A549 treated with RU486 at 1 μM for 4 hours (cell line): Measurements from ENCODE around the gene ZNF775. TPM values are rescaled to one million over a fixed set of nuclear protein-coding genes. Genes with fewer than 3 reads are reported as not detected.

Experiments used
- total RNA-seq: library from RNA; stranded (reverse); fragments of 200-300 nt; extraction: Qiagen RNA extraction; gene quantifications from 5 replicates; pipeline ENCODE4 v1.2.3, GENCODE V29; 2022; ENCODE audit warnings: low read depth

ZNF775 gene
- 3.8 to 7.4 TPM (median 6.1 TPM) in 5 replicates for total RNA-seq

DNA sequence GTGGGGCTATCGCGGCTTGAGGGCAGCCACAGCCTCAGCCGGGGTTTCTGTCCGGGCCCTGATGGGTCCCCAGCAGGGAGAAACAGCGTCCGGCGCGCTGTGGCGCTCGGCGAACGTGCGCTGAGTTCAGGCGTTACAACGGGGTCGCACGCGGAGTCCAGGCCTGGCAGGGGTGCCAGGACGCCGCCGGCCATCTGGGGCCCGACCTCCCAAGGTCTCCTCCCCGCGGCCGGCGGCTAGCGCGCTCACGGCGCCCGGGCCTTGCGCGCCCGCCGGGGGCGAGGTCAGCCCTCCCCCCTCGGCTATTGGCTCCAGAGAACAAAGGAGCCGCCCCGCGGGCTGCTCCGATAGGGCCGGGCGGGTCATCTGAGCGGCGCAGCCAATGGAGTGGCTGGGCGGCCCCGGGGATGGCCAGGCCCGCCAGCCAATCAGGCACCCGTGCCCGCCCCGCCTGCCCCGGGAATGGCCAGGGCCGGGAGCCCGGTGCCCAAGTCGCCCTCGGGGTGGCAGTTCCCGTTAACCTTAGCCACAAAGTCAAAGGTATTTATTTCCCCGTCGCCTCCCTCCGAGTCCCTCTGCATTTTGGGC lies at the start of gene ZNF775:
Gene ZNF775, plus strand, starts transcription at position 478 of the 588 bp plus-strand sequence. CDS start 9,141 bp downstream, outside the sequence.

DNA sequence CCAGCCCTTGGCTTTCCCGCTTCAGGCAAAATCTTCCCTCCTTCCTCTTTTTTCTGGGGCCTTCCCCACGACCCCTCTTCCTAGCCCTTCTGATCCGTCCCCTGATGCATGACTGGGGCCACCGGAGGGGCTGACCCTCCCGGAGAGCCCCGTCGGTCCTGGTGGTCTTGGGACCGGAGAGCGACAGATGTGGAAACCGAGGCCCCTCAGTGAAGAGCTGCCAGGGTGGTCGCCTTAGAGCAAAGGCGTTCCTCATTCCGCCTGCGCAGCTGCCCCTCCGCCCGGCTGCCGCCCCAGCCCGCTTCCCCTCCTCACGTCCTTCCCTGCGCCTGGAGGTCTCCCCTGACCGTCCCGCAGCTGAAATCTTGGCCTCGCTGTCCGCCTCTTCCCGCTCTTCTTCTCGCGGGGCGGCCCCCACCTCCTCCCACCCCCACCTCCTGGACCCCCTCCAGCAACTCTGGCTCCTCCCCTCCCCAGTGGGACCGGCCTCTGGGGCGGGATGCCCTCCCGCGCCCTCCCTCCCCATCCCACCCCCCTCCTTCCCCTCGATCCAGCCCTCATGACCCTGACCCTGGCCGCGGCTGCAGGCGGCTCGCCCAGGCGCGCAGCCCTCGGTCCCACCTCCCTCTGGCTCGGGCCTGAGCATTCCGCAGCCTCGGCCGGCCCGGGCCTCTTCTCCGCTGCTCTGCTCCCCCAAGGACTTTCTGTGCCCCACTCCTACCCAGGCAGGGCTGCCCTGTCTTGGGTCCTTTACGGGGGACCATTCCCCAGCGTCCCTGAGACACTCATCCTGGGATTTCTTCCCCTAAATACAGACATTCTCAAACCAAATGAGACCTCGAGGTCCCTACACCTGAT lies 37.6 kb upstream of the ZNF775 start, which contains the start of gene RARRES2:
Gene RARRES2, minus strand, starts transcription at position 367 of the 858 bp plus-strand sequence. CDS start 1,020 bp downstream, outside the sequence.

DNA sequence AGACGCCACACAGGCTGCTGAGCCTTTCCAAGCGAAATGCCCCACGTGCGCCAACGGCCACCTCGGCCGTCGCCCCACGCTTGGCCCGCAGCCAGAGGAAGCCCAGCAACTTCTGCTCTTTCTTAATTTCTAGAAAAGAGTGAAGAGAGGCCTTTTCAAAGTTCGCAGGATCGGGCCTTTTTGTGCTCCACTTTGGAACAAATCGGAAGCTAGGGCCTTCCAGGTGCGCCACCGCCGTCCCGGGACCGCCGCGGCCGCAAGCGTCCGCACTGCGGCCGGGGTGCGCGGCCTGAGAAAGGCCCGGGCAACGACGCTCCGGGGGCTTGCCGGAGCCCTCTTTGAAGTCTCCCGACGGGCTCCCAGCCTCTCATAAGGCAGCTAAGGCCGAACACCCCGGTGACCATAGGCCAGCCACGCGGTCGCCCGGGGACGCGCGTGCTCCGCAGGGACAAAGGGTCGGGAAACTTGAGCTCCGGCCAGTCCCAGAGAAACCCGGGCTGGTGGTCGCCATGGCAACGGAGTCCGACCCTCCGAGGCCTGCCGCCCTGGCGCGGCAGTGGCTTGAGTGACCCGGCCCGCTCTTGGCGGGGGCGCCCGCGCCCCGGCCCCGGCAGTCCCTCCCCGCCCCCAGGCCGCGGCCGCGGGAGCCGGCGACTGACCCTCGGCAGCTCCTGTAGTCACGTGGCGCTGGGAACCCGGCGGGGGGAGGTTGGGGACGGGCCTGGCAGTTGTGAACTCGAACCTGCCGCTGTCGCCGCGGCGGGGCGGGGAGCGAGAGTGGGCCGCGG lies 10.8 kb upstream of the ZNF775 start, which contains the start of gene REPIN1:
Gene REPIN1, plus strand, starts transcription at position 727 of the 788 bp plus-strand sequence. CDS start 890 bp downstream, outside the sequence.

Other genes with a start within 250 kb of the ZNF775 start
- gene LRRC61, start 56.0 kb upstream of the ZNF775 start, total RNA-seq, result 0.12 to 0.19 TPM (median 0.17 TPM) in 3 of 5 replicates, not detected in the others
- not detected in 5 replicates for gene ACTR3C, start 55.8 kb upstream of the ZNF775 start, total RNA-seq
- gene RARRES2, start 37.7 kb upstream of the ZNF775 start, total RNA-seq, result not detected in 5 replicates
- gene REPIN1, start 10.5 kb upstream of the ZNF775 start, total RNA-seq, result 73.2 to 96.1 TPM (median 93.1 TPM) in 5 replicates
- not detected in 5 replicates for gene GIMAP8, start 71.3 kb downstream of the ZNF775 start, total RNA-seq
- not detected in 5 replicates for gene GIMAP7, start 135.5 kb downstream of the ZNF775 start, total RNA-seq
- gene GIMAP4, start 188.1 kb downstream of the ZNF775 start, total RNA-seq, result not detected in 5 replicates